Neutrophil (primary cell): Measurements from ENCODE around the gene EID1.
A peak's percentile ranks its signal among the peaks of the same experiment; 100 is the strongest.

ENCODE experiments used
- H3K27ac ChIP-seq: fragments of 200-600 bp; sonication (generic); 2 replicates; pipeline ENCODE4 v1.5.1; 2016; ENCODE audit warnings: mild to moderate bottlenecking, moderate library complexity
- H3K27me3 ChIP-seq: fragments of 200-600 bp; sonication (generic); 2 replicates; pipeline ENCODE4 v1.6.0; 2016; ENCODE audit warnings: mild to moderate bottlenecking
- H3K36me3 ChIP-seq: fragments of 200-600 bp; sonication (generic); 2 replicates; pipeline ENCODE4 v1.5.1; 2017
- H3K4me1 ChIP-seq, 2 experiments: fragments of 200-600 bp in 1 of 2; sonication (generic) in 1 of 2; 1 replicate in 1 of 2; 2 replicates in 1 of 2; pipeline versions ENCODE4 v1.5.1 to v1.6.1; 2013 to 2016; ENCODE audit warnings: low read depth in 1 of 2, low read length in 1 of 2, mild to moderate bottlenecking in 1 of 2, moderate library complexity in 1 of 2; ENCODE audit not compliant: control insufficient read depth in 1 of 2, insufficient read depth in 1 of 2
- H3K4me3 ChIP-seq, 2 experiments: fragments of 200-600 bp in 1 of 2; sonication (generic) in 1 of 2; 1 replicate in 1 of 2; 2 replicates in 1 of 2; pipeline ENCODE4 v1.5.1; 2013 to 2016; ENCODE audit warnings: low read depth in 1 of 2, low read length in 1 of 2, mild to moderate bottlenecking in 1 of 2, moderate library complexity in 1 of 2
- H3K9me3 ChIP-seq: fragments of 200-600 bp; sonication (generic); 2 replicates; pipeline ENCODE4 v1.5.1; 2016
- TF ChIP-seq, protein P1 (sequence below): fragments of 200-600 bp; sonication (generic); IDR thresholded peaks from 2 replicates; pipeline ENCODE4 v1.5.1; 2016; ENCODE audit warnings: antibody characterized with exemption

The EID1 gene

DNA sequence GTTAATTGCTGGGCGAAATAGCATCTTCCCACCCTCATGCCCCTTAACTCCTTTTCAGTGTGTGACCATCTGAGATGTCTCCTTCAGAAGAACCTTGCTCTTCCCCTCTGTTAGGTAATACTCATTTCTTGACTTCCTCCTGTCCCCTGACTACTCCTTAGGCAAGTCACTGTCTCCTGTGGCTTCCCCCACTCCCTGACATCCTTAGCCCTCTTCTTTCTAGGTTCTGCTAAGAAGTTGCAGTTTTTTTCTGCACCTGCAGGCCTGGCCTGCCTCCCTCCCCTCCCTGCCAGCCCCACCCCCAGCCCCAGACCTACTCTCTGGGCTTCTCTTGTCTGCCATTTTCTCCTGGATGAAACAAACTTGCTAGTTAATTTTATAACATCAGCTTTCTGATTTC, 15.2 kb upstream of the EID1 start:
- Histone ChIP-seq H3K4me3 (no peak overlapping the region), H3K27me3 (peaks cover 8% of the 10 kb centered on the region), H3K27ac (peak overlapping the region; percentile 61), H3K9me3 (no peaks in the 10 kb centered on the region), H3K4me1 (peaks cover 9 to 10% of the 10 kb centered on the region in 2 experiments), H3K36me3 (no peaks in the 10 kb centered on the region)
- TF ChIP-seq, protein P1, sequence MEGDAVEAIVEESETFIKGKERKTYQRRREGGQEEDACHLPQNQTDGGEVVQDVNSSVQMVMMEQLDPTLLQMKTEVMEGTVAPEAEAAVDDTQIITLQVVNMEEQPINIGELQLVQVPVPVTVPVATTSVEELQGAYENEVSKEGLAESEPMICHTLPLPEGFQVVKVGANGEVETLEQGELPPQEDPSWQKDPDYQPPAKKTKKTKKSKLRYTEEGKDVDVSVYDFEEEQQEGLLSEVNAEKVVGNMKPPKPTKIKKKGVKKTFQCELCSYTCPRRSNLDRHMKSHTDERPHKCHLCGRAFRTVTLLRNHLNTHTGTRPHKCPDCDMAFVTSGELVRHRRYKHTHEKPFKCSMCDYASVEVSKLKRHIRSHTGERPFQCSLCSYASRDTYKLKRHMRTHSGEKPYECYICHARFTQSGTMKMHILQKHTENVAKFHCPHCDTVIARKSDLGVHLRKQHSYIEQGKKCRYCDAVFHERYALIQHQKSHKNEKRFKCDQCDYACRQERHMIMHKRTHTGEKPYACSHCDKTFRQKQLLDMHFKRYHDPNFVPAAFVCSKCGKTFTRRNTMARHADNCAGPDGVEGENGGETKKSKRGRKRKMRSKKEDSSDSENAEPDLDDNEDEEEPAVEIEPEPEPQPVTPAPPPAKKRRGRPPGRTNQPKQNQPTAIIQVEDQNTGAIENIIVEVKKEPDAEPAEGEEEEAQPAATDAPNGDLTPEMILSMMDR = no peak

GRCh38 chr15:48865370-48866079, 12.4 kb upstream of the EID1 start:
- peaks cover 9 to 10% of the 10 kb centered on the region in 2 experiments for H3K4me1 ChIP-seq
- no peak overlapping the region for H3K27ac ChIP-seq
- no peaks in the 10 kb centered on the region for H3K9me3 ChIP-seq
- no peak overlapping the region for H3K4me3 ChIP-seq
- H3K27me3 ChIP-seq = no peaks in the 10 kb centered on the region
- TF ChIP-seq, protein P1 = no peak
- no peaks in the 10 kb centered on the region for H3K36me3 ChIP-seq

DNA sequence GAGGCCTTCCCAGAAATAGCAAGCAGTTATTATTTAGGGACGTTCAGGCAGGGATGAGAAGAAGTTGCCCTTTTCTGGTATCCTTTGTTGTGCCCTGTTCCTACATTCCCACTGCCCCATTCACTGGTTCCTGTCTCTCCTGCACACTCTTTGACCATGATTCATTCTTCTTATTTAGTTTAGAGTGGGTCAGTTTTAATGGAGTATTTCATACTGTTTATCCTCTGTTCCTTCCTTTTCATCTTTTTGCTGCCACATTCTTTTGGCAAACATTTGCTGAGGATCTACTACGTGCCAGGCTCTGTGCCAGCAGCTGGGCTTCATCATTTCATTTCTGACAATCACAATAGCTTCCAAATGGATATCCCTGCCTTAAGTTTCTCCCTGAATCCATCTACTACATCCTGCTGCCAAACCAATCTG, 11.8 kb upstream of the EID1 start:
- peaks cover 9 to 10% of the 10 kb centered on the region in 2 experiments for H3K4me1 ChIP-seq

GRCh38 chr15:48868023-48868422, 9.9 kb upstream of the EID1 start:
- Histone ChIP-seq H3K36me3 (no peaks in the 10 kb centered on the region), H3K4me1 (no peaks in the 10 kb centered on the region), H3K27ac (no peak overlapping the region), H3K27me3 (no peaks in the 10 kb centered on the region), H3K4me3 (no peak overlapping the region), H3K9me3 (no peaks in the 10 kb centered on the region)
- TF ChIP-seq, protein P1 = no peak

More for the DNA sequence above, 11.8 kb upstream of the EID1 start:
- no peak overlapping the region for H3K27ac ChIP-seq
- no peak overlapping the region for H3K4me3 ChIP-seq
- no peaks in the 10 kb centered on the region for H3K27me3 ChIP-seq
- TF ChIP-seq, protein P1 = no peak
- no peaks in the 10 kb centered on the region for H3K36me3 ChIP-seq
- H3K9me3 ChIP-seq = no peaks in the 10 kb centered on the region

- Histone ChIP-seq H3K27ac (no peak overlapping the region), H3K27me3 (no peaks in the 10 kb centered on the region), H3K36me3 (no peaks in the 10 kb centered on the region), H3K4me1 (no peaks in the 10 kb centered on the region), H3K4me3 (no peak overlapping the region), H3K9me3 (no peaks in the 10 kb centered on the region)
- TF ChIP-seq, protein P1 = no peak
These were observed 9.4 kb upstream of the EID1 start for GRCh38 chr15:48868536-48868935.
